Measurements from ENCODE around the gene PPP2R3C.
"Not testable (repeated sequence)": the region's sequence is repeated elsewhere in the genome, so short reads cannot be mapped to it uniquely, and the experiment has no call there.

The PPP2R3C gene

DNA sequence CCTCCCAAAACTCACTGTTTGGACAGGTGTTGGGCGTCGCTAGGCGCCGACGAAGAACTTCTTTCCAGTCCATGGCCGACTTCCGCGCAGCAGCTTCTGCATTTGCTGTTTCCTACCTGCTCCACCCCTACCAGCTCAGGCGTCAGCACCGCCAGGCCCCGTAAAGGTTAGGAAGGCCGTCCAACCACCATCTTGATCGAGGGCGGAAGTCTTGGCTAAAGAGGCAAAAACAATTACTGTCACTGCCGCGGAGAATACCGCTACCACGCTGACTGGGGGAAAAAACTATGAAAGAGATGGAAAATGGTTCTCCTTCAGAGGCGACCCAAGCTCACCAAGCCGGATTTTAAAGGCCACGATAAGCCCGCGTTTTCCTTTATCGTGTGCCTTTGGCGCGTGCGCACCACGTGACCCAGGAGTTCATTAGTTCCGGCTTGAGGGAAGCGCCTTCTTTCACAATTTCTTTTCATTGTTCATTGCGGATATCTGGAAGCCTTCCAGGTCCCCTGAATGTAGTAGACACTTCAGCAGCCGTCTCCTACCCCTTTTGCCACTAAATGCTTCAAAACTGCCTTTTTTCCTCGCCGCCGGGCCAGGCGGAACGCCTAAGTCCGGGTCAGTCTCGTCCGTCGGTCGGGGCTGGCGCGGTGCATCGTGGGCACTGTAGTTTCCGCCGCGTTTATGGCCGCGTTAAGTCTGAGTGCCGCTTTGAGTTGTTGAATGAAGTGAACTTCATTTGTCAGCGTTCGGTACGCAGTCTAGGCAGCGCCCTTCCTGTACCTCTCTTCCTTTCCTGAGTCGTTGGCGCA, at the start of gene PPP2R3C, which contains the start of gene PRORP:
Gene PPP2R3C, minus strand, starts transcription at position 104 of the 809 bp plus-strand sequence. Its CDS starts 31 bp downstream, at position 73.
Gene PRORP, plus strand, starts transcription at position 666 of the 809 bp plus-strand sequence. CDS start 694 bp downstream, outside the sequence.
- TF ChIP-seq GATA1 (IDR thresholded peaks at IDR 0.05; ENCODE audit: low read depth, low read length) (no peak), POLR2A (IDR thresholded peaks at IDR 0.05; ENCODE audit: low read length) (peak; percentile 79)
- peak; percentile 93 to 95 for DNase-seq

DNA sequence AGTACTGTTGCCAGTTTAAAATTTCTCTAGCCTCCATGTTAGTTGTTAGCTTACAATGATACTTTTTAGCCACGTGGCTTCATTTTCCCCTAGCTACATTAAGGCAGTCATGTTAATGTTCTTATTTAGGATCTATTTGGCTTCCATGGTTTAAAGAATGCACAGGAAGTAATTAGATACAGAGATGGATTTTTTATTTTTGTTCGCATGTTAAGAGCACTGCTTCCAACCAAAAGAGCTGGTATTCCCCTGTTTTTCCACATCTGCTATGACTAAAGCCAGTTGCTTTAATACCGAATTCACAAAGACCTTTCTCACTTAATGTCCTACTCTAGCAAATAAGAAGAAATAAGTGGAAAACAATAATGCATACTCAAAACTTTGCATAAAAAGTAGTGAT, 45.7 kb upstream of the PPP2R3C start:
- no peak for DNase-seq
- no peak for TF ChIP-seq POLR2A (IDR thresholded peaks at IDR 0.05; ENCODE audit: low read length)
- TF ChIP-seq GATA1 (IDR thresholded peaks at IDR 0.05; ENCODE audit: low read depth, low read length) = no peak

DNA sequence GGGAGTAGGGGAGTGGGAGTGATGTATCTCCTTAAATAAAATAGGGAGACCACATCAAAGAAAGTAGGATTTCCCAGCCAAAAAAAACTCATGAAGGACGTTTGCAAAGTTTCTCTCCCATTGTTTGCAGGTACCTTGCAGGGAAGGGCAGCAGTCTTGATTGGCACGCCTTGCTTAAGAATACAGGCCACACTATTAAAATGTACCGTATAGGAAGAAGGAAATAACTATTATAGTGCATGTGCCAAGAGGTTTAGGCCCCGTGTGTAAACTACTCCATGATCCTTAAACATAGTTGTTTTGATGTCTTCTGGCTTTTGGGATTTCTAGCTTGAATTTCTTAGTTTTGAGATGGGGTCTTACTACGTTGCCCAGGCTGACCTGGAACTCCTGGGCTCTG, 43.1 kb upstream of the PPP2R3C start:
- DNase-seq = no peak
- TF ChIP-seq GATA1 (IDR thresholded peaks at IDR 0.05; ENCODE audit: low read depth, low read length) (no peak), POLR2A (IDR thresholded peaks at IDR 0.05; ENCODE audit: low read length) (no peak)

DNA sequence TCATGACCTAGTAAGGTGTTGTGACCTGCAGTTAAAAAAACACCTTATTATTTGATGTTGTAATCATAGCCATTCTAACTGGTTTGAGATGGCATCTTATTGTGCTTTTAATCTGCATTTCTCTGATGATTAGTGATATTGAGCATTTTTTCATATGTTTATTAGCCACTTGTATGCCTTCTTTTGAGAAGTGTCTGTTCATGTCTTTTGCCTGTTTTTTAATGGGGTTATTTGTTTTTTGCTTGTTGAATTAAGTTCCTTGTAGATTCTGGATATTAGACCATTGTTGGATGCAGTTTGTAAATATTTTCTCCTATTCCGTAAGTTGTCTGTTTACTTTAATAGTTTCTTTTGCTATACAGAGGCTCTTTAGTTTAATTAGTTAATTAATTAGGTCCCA, 41.6 kb upstream of the PPP2R3C start:
- DNase-seq = no peak
- no peak for TF ChIP-seq GATA1 (IDR thresholded peaks at IDR 0.05; ENCODE audit: low read depth, low read length)
- TF ChIP-seq POLR2A (IDR thresholded peaks at IDR 0.05; ENCODE audit: low read length) = no peak

DNA sequence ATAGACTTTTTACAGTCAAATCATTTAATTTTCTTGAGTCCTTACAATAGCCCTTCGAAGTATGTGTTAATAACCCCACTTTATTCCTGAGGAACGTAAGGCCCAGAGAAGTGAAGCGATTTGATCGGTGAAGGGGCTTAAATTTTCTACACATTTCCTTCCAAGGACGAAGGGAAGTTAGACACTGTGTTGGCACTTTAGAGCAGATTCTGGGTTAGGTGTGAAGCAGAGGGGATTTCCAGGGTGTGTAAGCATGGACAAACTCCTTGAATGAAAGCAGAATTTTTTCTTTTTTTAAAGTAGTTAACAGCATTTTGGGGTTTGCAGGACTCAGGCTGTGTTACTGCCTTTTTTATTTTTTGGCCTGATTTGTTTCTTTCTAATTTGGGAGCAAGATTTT, 39.4 kb upstream of the PPP2R3C start:
- no peak for DNase-seq
- TF ChIP-seq GATA1 (IDR thresholded peaks at IDR 0.05; ENCODE audit: low read depth, low read length) (no peak), POLR2A (IDR thresholded peaks at IDR 0.05; ENCODE audit: low read length) (no peak)

DNA sequence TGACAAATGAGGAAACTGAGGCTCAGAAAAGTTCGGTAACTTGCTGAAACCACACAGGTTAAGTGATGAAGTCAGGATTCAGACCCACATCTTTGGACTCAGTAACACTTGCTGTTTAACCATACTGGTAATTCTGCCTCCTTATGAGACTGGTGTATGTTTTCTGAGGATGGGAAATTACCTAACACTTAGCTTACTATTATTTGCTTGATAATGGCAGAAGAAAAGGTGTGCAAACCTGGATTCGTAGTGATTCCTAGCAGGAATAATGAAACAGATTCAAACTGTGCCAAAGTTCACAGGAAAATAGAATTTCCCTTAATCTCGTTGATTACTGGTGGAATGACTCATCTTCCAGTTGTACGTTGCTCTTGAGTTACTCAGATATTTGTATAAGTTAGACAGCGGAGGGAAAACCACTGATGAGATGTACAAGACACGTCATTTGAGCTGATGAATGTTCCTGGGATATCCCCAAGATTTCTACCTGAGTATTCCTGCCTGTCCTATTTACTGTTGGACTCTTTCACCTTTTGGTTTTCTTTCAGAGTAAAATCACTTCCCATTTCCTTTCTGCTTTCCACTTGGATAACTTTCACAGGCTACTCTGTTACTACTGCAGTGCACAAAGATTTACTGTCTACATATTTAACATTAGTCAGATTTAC, 38.1 kb upstream of the PPP2R3C start:
- DNase-seq = peak in 1 of 2 experiments; percentile 46
- TF ChIP-seq GATA1 (IDR thresholded peaks at IDR 0.05; ENCODE audit: low read depth, low read length) (no peak), POLR2A (IDR thresholded peaks at IDR 0.05; ENCODE audit: low read length) (no peak)

DNA sequence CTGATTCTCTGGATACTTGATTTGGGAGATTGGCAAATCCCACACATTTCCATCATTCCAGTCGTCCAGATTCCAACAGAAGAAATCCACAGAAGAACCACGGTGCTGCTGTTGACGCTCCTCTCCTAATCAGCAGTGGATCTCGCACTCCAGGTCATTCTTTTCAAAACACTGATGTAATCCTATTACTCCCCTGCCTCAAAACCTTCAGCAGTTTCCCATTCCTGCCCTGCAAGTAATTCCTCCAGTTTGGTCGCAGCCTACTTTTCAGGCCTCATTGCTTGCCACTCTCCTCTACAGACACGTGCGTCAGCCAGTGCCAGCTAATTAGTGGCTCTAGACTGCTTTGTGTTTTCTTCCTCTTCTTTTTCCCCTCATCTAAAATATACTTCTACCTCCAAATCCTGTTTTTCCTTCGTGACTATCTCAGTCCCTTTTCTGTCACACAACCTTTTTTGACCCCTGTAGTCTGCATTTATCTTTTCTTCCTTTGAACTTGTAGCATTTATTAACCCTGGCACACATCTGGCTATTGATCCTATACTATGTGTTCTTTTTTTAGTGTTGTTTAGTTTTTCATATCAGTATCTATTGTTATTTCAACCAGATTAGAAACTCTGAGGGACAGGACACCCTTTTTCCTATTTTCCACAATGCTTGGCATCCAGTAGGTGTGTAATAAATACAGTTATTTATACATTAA, 37.3 kb upstream of the PPP2R3C start:
- no peak for TF ChIP-seq GATA1 (IDR thresholded peaks at IDR 0.05; ENCODE audit: low read depth, low read length)
- TF ChIP-seq POLR2A (IDR thresholded peaks at IDR 0.05; ENCODE audit: low read length) = no peak

DNA sequence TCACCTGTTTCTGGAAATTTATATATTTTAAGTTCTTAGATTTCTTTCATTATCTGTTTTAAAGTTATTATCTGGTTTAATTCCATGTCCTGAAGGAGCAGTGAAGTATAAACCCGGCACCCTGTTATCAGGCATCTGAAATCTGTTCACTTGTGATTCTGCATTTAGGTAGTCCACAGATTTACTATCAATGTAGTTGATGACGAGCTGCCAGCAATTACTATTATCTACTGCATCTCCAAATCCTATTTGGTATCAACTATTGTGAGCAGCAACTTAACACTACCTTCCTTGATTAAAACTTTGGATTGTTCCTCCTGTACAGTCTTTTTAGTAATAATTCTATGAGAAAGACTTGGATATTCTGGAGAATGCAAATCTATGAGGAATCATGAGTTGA, 36.7 kb upstream of the PPP2R3C start:
- no peak for DNase-seq
- TF ChIP-seq POLR2A (IDR thresholded peaks at IDR 0.05; ENCODE audit: low read length) = no peak
- no peak for TF ChIP-seq GATA1 (IDR thresholded peaks at IDR 0.05; ENCODE audit: low read depth, low read length)

More for the DNA sequence above, 37.3 kb upstream of the PPP2R3C start:
- DNase-seq = no peak

DNA sequence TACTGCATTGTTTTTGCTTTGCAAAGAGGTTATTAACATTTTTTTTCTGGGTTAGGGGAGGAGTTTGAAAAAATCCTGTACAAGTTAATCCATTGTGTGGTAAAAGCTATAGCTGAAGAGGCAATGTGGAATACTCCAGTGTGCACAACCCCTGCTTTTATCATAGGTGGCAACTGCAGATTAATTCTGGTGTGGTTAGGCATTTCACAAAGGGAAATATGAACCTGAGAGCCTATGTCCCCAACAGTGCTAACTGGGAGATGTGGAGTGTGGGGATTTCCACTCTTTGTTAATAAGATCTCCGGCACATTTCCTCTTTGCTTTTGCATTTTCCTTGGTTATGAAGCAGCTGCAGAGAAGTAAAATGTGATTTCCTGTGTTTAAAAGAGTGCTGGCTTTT, 34.2 kb upstream of the PPP2R3C start:
- DNase-seq = no peak
- no peak for TF ChIP-seq POLR2A (IDR thresholded peaks at IDR 0.05; ENCODE audit: low read length)
- TF ChIP-seq GATA1 (IDR thresholded peaks at IDR 0.05; ENCODE audit: low read depth, low read length) = no peak

DNA sequence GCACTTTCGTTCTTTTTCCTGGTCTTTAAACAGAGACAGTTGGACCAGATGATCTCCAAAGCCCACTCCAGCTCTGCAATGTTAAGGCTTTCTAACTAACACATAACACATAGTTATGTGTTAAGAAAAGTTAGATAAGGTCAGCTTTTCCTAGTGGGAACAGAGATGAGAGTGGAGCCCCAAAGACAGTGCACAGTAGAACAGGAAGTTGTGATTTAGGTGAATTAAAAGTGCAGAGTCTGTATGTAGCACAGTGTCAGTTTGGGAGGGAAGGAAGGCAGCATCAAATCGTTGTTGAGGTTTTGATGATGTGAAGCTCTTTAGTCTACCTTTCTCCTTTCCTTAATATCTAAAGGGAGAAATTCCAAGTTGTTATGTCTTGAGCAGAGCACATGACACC, 32.2 kb upstream of the PPP2R3C start:
- DNase-seq = no peak
- TF ChIP-seq GATA1 (IDR thresholded peaks at IDR 0.05; ENCODE audit: low read depth, low read length) = no peak
- TF ChIP-seq POLR2A (IDR thresholded peaks at IDR 0.05; ENCODE audit: low read length) = no peak

DNA sequence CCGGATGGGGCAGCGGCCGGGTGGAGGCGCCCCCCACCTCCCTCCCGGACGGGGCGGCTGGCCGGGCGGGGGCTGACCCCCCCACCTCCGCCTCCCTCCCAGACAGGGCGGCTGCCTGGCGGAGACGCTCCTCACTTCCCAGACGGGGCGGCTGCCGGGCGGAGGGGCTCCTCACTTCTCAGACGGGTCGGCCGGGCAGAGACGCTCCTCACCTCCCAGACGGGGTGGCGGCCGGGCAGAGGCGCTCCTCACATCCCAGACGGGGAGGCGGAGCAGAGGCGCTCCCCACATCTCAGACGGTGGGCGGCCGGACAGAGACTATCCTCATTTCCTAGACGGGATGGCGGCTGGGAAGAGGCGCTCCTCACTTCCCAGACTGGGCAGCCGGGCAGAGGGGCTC, 30.7 kb upstream of the PPP2R3C start:
- not testable (repeated sequence) for DNase-seq

DNA sequence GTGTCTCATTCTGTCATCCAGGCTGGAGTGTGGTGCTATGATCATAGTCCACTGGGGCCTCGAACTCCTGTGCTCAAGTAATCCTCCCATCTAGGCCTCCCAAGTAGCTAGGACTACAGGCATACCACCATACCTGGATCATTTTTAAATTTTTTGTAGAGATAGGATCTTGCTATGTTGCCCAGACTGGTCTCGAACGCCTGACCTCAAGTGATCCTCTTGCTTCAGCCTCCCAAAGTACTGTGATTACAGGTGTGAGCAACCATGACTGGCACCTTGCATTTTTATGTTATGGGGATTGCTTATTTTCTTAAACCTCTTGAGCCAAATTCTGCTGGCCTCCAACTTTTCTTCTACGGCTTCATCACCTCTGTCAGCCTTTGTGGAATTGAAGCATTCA, 27.4 kb upstream of the PPP2R3C start:
- no peak for DNase-seq
- TF ChIP-seq POLR2A (IDR thresholded peaks at IDR 0.05; ENCODE audit: low read length) (no peak), GATA1 (IDR thresholded peaks at IDR 0.05; ENCODE audit: low read depth, low read length) (no peak)

DNA sequence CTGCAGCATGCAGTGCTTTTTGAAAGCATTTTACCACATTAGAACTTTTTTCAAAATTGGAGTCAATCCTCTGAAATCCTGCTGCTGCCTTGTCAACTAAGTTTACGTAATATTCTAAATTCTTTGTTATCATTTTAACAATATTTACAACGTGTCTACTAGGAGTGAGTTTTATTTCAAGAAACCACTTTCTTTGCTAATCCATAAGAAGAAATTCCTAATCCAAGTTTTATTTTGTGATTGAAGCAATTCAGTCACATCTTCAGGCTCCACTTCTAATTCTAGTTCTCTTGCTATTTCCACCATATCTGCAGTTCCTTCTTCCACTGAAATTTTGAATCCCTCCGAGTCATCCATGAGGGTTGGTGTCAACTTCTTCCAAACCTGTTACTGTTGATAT, 25.9 kb upstream of the PPP2R3C start:
- TF ChIP-seq GATA1 (IDR thresholded peaks at IDR 0.05; ENCODE audit: low read depth, low read length) = no peak
- no peak for TF ChIP-seq POLR2A (IDR thresholded peaks at IDR 0.05; ENCODE audit: low read length)
- DNase-seq = no peak

DNA sequence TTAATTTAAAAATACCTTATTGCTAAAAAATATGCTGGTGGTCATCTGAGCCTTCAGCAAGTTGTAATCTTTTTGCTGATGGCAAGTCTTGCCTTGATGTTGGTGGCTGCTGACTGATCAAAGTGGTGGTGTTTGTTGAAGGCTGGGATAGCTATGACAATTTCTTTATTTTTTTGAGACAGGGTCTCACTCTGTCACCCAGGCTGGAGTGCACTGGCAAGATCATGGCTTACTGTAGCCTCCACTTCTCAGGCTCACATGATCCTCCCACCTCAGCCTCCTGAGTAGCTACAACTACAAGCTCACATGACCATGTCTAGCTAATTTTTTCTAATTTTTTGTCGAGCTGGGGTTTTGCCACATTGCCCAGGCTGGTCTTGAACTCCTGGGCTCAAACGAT, 25.4 kb upstream of the PPP2R3C start:
- no peak for TF ChIP-seq GATA1 (IDR thresholded peaks at IDR 0.05; ENCODE audit: low read depth, low read length)
- no peak for TF ChIP-seq POLR2A (IDR thresholded peaks at IDR 0.05; ENCODE audit: low read length)
- DNase-seq = no peak

Data from erythroblast (primary cell).